HPDE6-E6E7 (cell line): ENCODE data around the gene DGKZ.
"Not testable (repeated sequence)": the region's sequence is repeated elsewhere in the genome, so short reads cannot be mapped to it uniquely, and the experiment has no call there.

Source experiments
- DNase-seq: peaks from one replicate; pipeline ENCODE4 v3.0.0; 2011; ENCODE audit warnings: missing footprints; ENCODE audit errors: extremely low spot score

DGKZ gene

GRCh38 chr11:46366260-46366659 is 19.0 kb downstream of the DGKZ start:
- no peak for DNase-seq

GRCh38 chr11:46366661-46367161 is 19.4 kb downstream of the DGKZ start:
- DNase-seq, result no peak

- DNase-seq, result no peak
Measured at GRCh38 chr11:46367244-46367915, 20.1 kb downstream of the DGKZ start.

GRCh38 chr11:46367916-46368267 is 20.6 kb downstream of the DGKZ start:
- no peak for DNase-seq

GRCh38 chr11:46369458-46370152 is 22.3 kb downstream of the DGKZ start:
- no peak for DNase-seq

GRCh38 chr11:46370253-46370652 is 23.0 kb downstream of the DGKZ start:
- no peak for DNase-seq

GRCh38 chr11:46371262-46371661 is 24.0 kb downstream of the DGKZ start:
- DNase-seq, result not testable (repeated sequence)

- DNase-seq, result no peak
Measured at GRCh38 chr11:46372086-46372485, 24.8 kb downstream of the DGKZ start.

GRCh38 chr11:46372501-46372900 is 25.2 kb downstream of the DGKZ start:
- not testable (repeated sequence) for DNase-seq

- DNase-seq, result no peak
Measured at GRCh38 chr11:46373787-46374740, 26.8 kb downstream of the DGKZ start.

- DNase-seq, result no peak
Measured at GRCh38 chr11:46374815-46375214, 27.6 kb downstream of the DGKZ start.

GRCh38 chr11:46375392-46376101 is 28.3 kb downstream of the DGKZ start:
- DNase-seq, result no peak

- DNase-seq, result no peak
Measured at GRCh38 chr11:46376258-46377050, 29.2 kb downstream of the DGKZ start.

- DNase-seq, result no peak
Measured at GRCh38 chr11:46377290-46377689, 30.0 kb downstream of the DGKZ start.

GRCh38 chr11:46377831-46378230 is 30.6 kb downstream of the DGKZ start:
- DNase-seq, result no peak

- no peak for DNase-seq
Measured at GRCh38 chr11:46378296-46378695, 31.0 kb downstream of the DGKZ start.

- DNase-seq, result no peak
Measured at GRCh38 chr11:46378811-46379481, 31.7 kb downstream of the DGKZ start.

- not testable (repeated sequence) for DNase-seq
Measured at GRCh38 chr11:46379482-46380293, 32.4 kb downstream of the DGKZ start.

GRCh38 chr11:46380340-46381047 is 33.2 kb downstream of the DGKZ start:
- DNase-seq, result no peak
